GM23338 (cell line): ENCODE data around the gene RPL13. TPM values are rescaled to one million over a fixed set of nuclear protein-coding genes. Genes with fewer than 3 reads are reported as not detected.

Experiments
- ATAC-seq: fragments of 200-7000 bp; cut with Tn5 transposase; 3 replicates; pipeline ENCODE4 v1.9.1; 2020
- DNase-seq: peaks from one replicate; pipeline ENCODE4 v3.0.0-alpha.2; 2015; ENCODE audit warnings: low spot score
- H2AFZ ChIP-seq: fragments of 200-600 bp; sonication (generic); 2 replicates; pipeline ENCODE4 v1.8.0; 2016; ENCODE audit warnings: antibody characterized with exemption, mild to moderate bottlenecking, moderate library complexity
- H3F3A ChIP-seq: fragments of 200-600 bp; sonication (generic); replicated peaks from 2 replicates; pipeline ENCODE4 v1.8.0; 2017; ENCODE audit warnings: antibody characterized with exemption, mixed run types, low read depth
- H3K27ac ChIP-seq: fragments of 200-600 bp; sonication (generic); 2 replicates; pipeline ENCODE4 v1.6.1; 2016; ENCODE audit warnings: low read depth
- H3K27me3 ChIP-seq: fragments of 200-600 bp; sonication (generic); 2 replicates; pipeline ENCODE4 v1.8.0; 2016; ENCODE audit warnings: mild to moderate bottlenecking, mixed run types, moderate library complexity; ENCODE audit not compliant: insufficient read depth
- H3K36me3 ChIP-seq: fragments of 200-600 bp; sonication (generic); 2 replicates; pipeline ENCODE4 v1.8.0; 2016; ENCODE audit warnings: mild to moderate bottlenecking; ENCODE audit not compliant: insufficient read depth
- H3K4me1 ChIP-seq: fragments of 200-600 bp; sonication (generic); 2 replicates; pipeline ENCODE4 v1.8.0; 2016; ENCODE audit warnings: mild to moderate bottlenecking, moderate library complexity; ENCODE audit not compliant: insufficient read depth
- H3K4me2 ChIP-seq: fragments of 200-600 bp; sonication (generic); 2 replicates; pipeline ENCODE4 v1.7.1; 2017; ENCODE audit warnings: mixed run types
- H3K4me3 ChIP-seq: fragments of 200-600 bp; sonication (generic); 2 replicates; pipeline ENCODE4 v1.6.1; 2016; ENCODE audit warnings: mixed run types
- H3K79me2 ChIP-seq: fragments of 200-600 bp; sonication (generic); replicated peaks from 2 replicates; pipeline ENCODE4 v1.8.0; 2017; ENCODE audit warnings: mild to moderate bottlenecking; ENCODE audit not compliant: insufficient read depth
- H3K9me2 ChIP-seq: fragments of 200-600 bp; sonication (generic); 2 replicates; pipeline ENCODE4 v1.8.0; 2017; ENCODE audit not compliant: insufficient read depth
- H4K20me1 ChIP-seq: fragments of 200-600 bp; sonication (generic); replicated peaks from 2 replicates; pipeline ENCODE4 v1.8.0; 2017; ENCODE audit warnings: mild to moderate bottlenecking; ENCODE audit not compliant: insufficient read depth
- H3K27ac Mint-ChIP-seq: 2 replicates; pipeline ENCODE4 v1.8.0; 2020; ENCODE audit warnings: inconsistent platforms, mild to moderate bottlenecking, moderate library complexity, mixed read lengths
- H3K27me3 Mint-ChIP-seq: 3 replicates; pipeline ENCODE4 v1.8.0; 2022; ENCODE audit warnings: low read depth, mild to moderate bottlenecking, moderate library complexity, mixed read lengths, inconsistent platforms; ENCODE audit not compliant: insufficient read depth, poor library complexity
- H3K36me3 Mint-ChIP-seq: 3 replicates; pipeline ENCODE4 v1.8.0; 2021; ENCODE audit warnings: low read depth, mild to moderate bottlenecking, inconsistent platforms, moderate library complexity, mixed read lengths
- H3K4me1 Mint-ChIP-seq: 3 replicates; pipeline ENCODE4 v1.8.0; 2020; ENCODE audit warnings: mild to moderate bottlenecking, inconsistent platforms, mixed read lengths
- H3K4me3 Mint-ChIP-seq: 3 replicates; pipeline ENCODE4 v1.8.0; 2021; ENCODE audit warnings: moderate library complexity, mild to moderate bottlenecking, inconsistent platforms, mixed read lengths
- H3K9me3 Mint-ChIP-seq: 3 replicates; pipeline ENCODE4 v1.8.0; 2020; ENCODE audit warnings: moderate library complexity, mild to moderate bottlenecking, inconsistent platforms, mixed read lengths
- CREB1 ChIP-seq: fragments of 250-450 bp; sonication (Bioruptor Pico); IDR thresholded peaks from 2 replicates; pipeline ENCODE4 v1.5.0; 2020; ENCODE audit warnings: low read depth, mild to moderate bottlenecking, moderate library complexity
- EZH2 ChIP-seq: fragments of 200-600 bp; sonication (generic); IDR thresholded peaks from one replicate; pipeline ENCODE4 v1.8.0; 2017; ENCODE audit warnings: antibody characterized with exemption, mild to moderate bottlenecking, low read depth; ENCODE audit not compliant: unreplicated experiment
- EZH2phosphoT487 ChIP-seq: fragments of 200-600 bp; sonication (generic); IDR thresholded peaks from one replicate; pipeline ENCODE4 v1.8.1; 2018; ENCODE audit warnings: antibody characterized with exemption; ENCODE audit not compliant: unreplicated experiment
- JUNB ChIP-seq: IDR thresholded peaks from one replicate; pipeline ENCODE4 v1.6.1; 2016; ENCODE audit warnings: antibody characterized with exemption; ENCODE audit not compliant: unreplicated experiment
- NANOG ChIP-seq: IDR thresholded peaks from 2 replicates; pipeline ENCODE4 v1.6.1; 2016; ENCODE audit warnings: antibody characterized with exemption, borderline replicate concordance
- POLR2AphosphoS5 ChIP-seq: IDR thresholded peaks from 2 replicates; pipeline ENCODE4 v1.6.1; 2016; ENCODE audit warnings: antibody characterized with exemption, low read depth
- STAT1 ChIP-seq: IDR thresholded peaks from one replicate; pipeline ENCODE4 v1.6.1; 2016; ENCODE audit warnings: antibody characterized with exemption; ENCODE audit not compliant: unreplicated experiment
- ZNF114 ChIP-seq: fragments of 250-450 bp; sonication (Bioruptor Pico); IDR thresholded peaks from 2 replicates; pipeline ENCODE4 v1.5.0; 2020; ENCODE audit warnings: mild to moderate bottlenecking, moderate library complexity
- ZNF331 ChIP-seq: fragments of 250-450 bp; sonication (Bioruptor Pico); IDR thresholded peaks from 2 replicates; pipeline ENCODE4 v1.5.0; 2020; ENCODE audit warnings: low read depth, mild to moderate bottlenecking, moderate library complexity
- polyA plus RNA-seq: library from polyadenylated mRNA; unstranded; fragments of >200 nt; fragmentation: Nextera tagmentation; extraction: Ambion mirVana; gene quantifications from 2 replicates; pipeline ENCODE4 v1.2.1, GENCODE V29; 2016
- total RNA-seq: library from RNA; depleted of rRNA; stranded (reverse); fragments of >200 nt; shearing (Covaris generic); gene quantifications from 2 replicates; pipeline ENCODE4 v1.2.3, GENCODE V29; 2014
- TF ChIP-seq, protein P1 (sequence below): IDR thresholded peaks from 2 replicates; pipeline ENCODE4 v1.6.1; 2016; ENCODE audit warnings: antibody characterized with exemption
- TF ChIP-seq, protein P2 (sequence below), 2 experiments: fragments of 200-600 bp in 1 of 2; sonication (generic) in 1 of 2; conservative IDR thresholded peaks; 2 replicates each; pipeline versions ENCODE4 v1.5.1 to v1.6.1; 2016 to 2017; ENCODE audit warnings: antibody characterized with exemption in 2 of 2, low read depth in 2 of 2, mild to moderate bottlenecking in 2 of 2, moderate library complexity in 1 of 2
- TF ChIP-seq, protein P3 (sequence below): IDR thresholded peaks from one replicate; pipeline ENCODE4 v1.6.1; 2018; ENCODE audit warnings: antibody characterized with exemption; ENCODE audit not compliant: unreplicated experiment
- TF ChIP-seq, protein P4 (sequence below): fragments of 250-450 bp; sonication (Bioruptor Pico); IDR thresholded peaks from 2 replicates; pipeline ENCODE4 v1.5.0; 2020; ENCODE audit warnings: mild to moderate bottlenecking, moderate library complexity

Gene RPL13
- total and polyA plus RNA-seq, 2 experiments from 2014 or later, result 3,489 to 3,617 TPM

DNA sequence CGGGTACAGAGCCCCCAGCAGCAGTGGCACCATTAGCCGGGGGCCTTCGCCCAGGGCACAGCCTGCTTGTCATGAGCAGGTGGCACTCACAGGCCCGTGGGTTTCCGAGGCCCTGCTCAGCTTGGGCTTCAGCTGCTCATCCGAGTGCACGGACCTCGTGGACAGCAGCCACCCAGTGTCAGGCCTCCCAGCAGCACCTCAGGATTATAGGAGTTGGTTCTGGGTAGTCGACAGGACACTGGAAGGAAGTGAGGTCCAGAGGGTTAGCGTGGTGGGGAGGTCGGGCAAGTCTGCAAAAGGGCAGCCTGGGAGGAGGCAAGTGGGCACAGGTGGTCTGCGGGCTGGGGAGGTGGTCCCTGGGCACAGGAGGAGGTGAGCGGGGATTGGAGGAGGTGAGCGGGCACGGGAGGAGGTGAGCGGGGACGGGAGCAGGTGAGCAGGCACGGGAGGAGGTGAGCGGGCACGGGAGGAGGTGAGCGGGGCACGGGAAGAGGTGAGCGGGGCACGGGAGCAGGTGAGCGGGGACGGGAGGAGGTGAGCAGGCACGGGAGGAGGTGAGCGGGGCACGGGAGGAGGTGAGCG lies 10.0 kb downstream of the RPL13 start:
- Histone ChIP-seq H3K27ac (no peak overlapping the region), H3K79me2 (no peaks in the 10 kb centered on the region), H3K4me3 (no peak overlapping the region), H3K4me1 (peaks cover 10% of the 10 kb centered on the region), H4K20me1 (no peaks in the 10 kb centered on the region), H3F3A (peaks cover 13% of the 10 kb centered on the region; the same call in 1 of the 2 replicates), H3K4me2 (no peak overlapping the region), H3K27me3 (peaks cover 14% of the 10 kb centered on the region), H2AFZ (no peak overlapping the region), H3K9me2 (no peaks in the 10 kb centered on the region), H3K36me3 (no peaks in the 10 kb centered on the region)
- TF ChIP-seq, protein P1, sequence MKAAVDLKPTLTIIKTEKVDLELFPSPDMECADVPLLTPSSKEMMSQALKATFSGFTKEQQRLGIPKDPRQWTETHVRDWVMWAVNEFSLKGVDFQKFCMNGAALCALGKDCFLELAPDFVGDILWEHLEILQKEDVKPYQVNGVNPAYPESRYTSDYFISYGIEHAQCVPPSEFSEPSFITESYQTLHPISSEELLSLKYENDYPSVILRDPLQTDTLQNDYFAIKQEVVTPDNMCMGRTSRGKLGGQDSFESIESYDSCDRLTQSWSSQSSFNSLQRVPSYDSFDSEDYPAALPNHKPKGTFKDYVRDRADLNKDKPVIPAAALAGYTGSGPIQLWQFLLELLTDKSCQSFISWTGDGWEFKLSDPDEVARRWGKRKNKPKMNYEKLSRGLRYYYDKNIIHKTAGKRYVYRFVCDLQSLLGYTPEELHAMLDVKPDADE, result no peak
- TF ChIP-seq EZH2 (no peak), EZH2phosphoT487 (no peak), POLR2AphosphoS5 (no peak), ZNF331 (no peak), NANOG (no peak), STAT1 (no peak), CREB1 (CRISPR knock-in tag) (no peak), JUNB (no peak), ZNF114 (CRISPR knock-in tag) (no peak)
- TF ChIP-seq, protein P2, sequence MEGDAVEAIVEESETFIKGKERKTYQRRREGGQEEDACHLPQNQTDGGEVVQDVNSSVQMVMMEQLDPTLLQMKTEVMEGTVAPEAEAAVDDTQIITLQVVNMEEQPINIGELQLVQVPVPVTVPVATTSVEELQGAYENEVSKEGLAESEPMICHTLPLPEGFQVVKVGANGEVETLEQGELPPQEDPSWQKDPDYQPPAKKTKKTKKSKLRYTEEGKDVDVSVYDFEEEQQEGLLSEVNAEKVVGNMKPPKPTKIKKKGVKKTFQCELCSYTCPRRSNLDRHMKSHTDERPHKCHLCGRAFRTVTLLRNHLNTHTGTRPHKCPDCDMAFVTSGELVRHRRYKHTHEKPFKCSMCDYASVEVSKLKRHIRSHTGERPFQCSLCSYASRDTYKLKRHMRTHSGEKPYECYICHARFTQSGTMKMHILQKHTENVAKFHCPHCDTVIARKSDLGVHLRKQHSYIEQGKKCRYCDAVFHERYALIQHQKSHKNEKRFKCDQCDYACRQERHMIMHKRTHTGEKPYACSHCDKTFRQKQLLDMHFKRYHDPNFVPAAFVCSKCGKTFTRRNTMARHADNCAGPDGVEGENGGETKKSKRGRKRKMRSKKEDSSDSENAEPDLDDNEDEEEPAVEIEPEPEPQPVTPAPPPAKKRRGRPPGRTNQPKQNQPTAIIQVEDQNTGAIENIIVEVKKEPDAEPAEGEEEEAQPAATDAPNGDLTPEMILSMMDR (conservative IDR thresholded peaks at IDR 0.05; ENCODE audit: low read depth in 2 of 2), result no peak
- TF ChIP-seq, protein P3, sequence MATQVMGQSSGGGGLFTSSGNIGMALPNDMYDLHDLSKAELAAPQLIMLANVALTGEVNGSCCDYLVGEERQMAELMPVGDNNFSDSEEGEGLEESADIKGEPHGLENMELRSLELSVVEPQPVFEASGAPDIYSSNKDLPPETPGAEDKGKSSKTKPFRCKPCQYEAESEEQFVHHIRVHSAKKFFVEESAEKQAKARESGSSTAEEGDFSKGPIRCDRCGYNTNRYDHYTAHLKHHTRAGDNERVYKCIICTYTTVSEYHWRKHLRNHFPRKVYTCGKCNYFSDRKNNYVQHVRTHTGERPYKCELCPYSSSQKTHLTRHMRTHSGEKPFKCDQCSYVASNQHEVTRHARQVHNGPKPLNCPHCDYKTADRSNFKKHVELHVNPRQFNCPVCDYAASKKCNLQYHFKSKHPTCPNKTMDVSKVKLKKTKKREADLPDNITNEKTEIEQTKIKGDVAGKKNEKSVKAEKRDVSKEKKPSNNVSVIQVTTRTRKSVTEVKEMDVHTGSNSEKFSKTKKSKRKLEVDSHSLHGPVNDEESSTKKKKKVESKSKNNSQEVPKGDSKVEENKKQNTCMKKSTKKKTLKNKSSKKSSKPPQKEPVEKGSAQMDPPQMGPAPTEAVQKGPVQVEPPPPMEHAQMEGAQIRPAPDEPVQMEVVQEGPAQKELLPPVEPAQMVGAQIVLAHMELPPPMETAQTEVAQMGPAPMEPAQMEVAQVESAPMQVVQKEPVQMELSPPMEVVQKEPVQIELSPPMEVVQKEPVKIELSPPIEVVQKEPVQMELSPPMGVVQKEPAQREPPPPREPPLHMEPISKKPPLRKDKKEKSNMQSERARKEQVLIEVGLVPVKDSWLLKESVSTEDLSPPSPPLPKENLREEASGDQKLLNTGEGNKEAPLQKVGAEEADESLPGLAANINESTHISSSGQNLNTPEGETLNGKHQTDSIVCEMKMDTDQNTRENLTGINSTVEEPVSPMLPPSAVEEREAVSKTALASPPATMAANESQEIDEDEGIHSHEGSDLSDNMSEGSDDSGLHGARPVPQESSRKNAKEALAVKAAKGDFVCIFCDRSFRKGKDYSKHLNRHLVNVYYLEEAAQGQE, result no peak
- TF ChIP-seq, protein P4, sequence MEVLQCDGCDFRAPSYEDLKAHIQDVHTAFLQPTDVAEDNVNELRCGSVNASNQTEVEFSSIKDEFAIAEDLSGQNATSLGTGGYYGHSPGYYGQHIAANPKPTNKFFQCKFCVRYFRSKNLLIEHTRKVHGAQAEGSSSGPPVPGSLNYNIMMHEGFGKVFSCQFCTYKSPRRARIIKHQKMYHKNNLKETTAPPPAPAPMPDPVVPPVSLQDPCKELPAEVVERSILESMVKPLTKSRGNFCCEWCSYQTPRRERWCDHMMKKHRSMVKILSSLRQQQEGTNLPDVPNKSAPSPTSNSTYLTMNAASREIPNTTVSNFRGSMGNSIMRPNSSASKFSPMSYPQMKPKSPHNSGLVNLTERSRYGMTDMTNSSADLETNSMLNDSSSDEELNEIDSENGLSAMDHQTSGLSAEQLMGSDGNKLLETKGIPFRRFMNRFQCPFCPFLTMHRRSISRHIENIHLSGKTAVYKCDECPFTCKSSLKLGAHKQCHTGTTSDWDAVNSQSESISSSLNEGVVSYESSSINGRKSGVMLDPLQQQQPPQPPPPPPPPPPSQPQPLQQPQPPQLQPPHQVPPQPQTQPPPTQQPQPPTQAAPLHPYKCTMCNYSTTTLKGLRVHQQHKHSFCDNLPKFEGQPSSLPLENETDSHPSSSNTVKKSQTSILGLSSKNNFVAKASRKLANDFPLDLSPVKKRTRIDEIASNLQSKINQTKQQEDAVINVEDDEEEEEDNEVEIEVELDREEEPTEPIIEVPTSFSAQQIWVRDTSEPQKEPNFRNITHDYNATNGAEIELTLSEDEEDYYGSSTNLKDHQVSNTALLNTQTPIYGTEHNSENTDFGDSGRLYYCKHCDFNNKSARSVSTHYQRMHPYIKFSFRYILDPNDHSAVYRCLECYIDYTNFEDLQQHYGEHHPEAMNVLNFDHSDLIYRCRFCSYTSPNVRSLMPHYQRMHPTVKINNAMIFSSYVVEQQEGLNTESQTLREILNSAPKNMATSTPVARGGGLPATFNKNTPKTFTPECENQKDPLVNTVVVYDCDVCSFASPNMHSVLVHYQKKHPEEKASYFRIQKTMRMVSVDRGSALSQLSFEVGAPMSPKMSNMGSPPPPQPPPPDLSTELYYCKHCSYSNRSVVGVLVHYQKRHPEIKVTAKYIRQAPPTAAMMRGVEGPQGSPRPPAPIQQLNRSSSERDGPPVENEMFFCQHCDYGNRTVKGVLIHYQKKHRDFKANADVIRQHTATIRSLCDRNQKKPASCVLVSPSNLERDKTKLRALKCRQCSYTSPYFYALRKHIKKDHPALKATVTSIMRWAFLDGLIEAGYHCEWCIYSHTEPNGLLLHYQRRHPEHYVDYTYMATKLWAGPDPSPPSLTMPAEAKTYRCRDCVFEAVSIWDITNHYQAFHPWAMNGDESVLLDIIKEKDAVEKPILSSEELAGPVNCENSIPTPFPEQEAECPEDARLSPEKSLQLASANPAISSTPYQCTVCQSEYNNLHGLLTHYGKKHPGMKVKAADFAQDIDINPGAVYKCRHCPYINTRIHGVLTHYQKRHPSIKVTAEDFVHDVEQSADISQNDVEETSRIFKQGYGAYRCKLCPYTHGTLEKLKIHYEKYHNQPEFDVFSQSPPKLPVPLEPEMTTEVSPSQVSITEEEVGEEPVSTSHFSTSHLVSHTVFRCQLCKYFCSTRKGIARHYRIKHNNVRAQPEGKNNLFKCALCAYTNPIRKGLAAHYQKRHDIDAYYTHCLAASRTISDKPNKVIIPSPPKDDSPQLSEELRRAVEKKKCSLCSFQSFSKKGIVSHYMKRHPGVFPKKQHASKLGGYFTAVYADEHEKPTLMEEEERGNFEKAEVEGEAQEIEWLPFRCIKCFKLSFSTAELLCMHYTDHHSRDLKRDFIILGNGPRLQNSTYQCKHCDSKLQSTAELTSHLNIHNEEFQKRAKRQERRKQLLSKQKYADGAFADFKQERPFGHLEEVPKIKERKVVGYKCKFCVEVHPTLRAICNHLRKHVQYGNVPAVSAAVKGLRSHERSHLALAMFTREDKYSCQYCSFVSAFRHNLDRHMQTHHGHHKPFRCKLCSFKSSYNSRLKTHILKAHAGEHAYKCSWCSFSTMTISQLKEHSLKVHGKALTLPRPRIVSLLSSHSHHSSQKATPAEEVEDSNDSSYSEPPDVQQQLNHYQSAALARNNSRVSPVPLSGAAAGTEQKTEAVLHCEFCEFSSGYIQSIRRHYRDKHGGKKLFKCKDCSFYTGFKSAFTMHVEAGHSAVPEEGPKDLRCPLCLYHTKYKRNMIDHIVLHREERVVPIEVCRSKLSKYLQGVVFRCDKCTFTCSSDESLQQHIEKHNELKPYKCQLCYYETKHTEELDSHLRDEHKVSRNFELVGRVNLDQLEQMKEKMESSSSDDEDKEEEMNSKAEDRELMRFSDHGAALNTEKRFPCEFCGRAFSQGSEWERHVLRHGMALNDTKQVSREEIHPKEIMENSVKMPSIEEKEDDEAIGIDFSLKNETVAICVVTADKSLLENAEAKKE, result no peak
- ATAC-seq (no peak), DNase-seq (no peak)
- Mint-ChIP-seq H3K27ac (no peak overlapping the region), H3K27me3 (peaks cover 29% of the 10 kb centered on the region), H3K4me3 (no peak overlapping the region), H3K9me3 (no peaks in the 10 kb centered on the region), H3K36me3 (no peaks in the 10 kb centered on the region), H3K4me1 (peaks cover 9% of the 10 kb centered on the region)
